ENCODE data around the gene EVA1C. TPM values are rescaled to one million over a fixed set of nuclear protein-coding genes. Genes with fewer than 3 reads are reported as not detected.
"Not testable (repeated sequence)": the region's sequence is repeated elsewhere in the genome, so short reads cannot be mapped to it uniquely, and the experiment has no call there.

EVA1C gene
- total RNA-seq, 2 experiments from 2014 or later, result 11.1 to 13.7 TPM

DNA sequence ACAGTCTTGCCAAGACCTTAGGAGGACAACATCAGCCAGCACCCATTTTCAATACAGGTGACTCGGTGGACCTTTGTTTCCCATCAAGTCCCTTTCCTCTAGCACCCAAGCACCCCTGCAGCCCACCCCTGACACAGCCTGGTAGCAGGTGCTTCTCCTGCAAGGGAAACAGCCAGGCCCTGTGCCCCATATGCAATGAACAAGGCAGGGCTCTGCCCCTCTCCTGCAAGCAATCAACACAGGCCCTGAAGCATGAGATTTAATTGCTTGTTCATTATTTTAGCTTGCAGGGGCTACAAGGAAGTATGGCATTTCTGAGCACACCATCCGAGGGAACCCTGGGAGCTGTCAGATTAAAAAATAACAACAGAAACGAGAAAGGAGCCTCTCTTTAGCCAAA, 137.4 kb downstream of the EVA1C start:
- POLR2A ChIA-PET, result no interaction called here
- intact Hi-C loops (cut with micrococcal nuclease), result no loop called here
- Mint-ChIP-seq H3K4me3 (no peak overlapping the region), H3K27ac (no peak overlapping the region), H3K4me1 (ENCODE audit: low read depth) (peaks cover 10% of the 10 kb centered on the region), H3K27me3 (no peaks in the 10 kb centered on the region), H3K36me3 (ENCODE audit: low read depth) (no peaks in the 10 kb centered on the region), H3K9me3 (no peaks in the 10 kb centered on the region)
- ATAC-seq (no peak), DNase-seq (no peak)
- CTCF ChIA-PET, result interaction anchor here (1.7 kb wide), 1 partner anchor 136 kb away, joined by 4 read pairs; no protein-coding TSS in a partner anchor
- TF ChIP-seq, protein P1, sequence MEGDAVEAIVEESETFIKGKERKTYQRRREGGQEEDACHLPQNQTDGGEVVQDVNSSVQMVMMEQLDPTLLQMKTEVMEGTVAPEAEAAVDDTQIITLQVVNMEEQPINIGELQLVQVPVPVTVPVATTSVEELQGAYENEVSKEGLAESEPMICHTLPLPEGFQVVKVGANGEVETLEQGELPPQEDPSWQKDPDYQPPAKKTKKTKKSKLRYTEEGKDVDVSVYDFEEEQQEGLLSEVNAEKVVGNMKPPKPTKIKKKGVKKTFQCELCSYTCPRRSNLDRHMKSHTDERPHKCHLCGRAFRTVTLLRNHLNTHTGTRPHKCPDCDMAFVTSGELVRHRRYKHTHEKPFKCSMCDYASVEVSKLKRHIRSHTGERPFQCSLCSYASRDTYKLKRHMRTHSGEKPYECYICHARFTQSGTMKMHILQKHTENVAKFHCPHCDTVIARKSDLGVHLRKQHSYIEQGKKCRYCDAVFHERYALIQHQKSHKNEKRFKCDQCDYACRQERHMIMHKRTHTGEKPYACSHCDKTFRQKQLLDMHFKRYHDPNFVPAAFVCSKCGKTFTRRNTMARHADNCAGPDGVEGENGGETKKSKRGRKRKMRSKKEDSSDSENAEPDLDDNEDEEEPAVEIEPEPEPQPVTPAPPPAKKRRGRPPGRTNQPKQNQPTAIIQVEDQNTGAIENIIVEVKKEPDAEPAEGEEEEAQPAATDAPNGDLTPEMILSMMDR (IDR thresholded peaks at IDR 0.05), result no peak

DNA sequence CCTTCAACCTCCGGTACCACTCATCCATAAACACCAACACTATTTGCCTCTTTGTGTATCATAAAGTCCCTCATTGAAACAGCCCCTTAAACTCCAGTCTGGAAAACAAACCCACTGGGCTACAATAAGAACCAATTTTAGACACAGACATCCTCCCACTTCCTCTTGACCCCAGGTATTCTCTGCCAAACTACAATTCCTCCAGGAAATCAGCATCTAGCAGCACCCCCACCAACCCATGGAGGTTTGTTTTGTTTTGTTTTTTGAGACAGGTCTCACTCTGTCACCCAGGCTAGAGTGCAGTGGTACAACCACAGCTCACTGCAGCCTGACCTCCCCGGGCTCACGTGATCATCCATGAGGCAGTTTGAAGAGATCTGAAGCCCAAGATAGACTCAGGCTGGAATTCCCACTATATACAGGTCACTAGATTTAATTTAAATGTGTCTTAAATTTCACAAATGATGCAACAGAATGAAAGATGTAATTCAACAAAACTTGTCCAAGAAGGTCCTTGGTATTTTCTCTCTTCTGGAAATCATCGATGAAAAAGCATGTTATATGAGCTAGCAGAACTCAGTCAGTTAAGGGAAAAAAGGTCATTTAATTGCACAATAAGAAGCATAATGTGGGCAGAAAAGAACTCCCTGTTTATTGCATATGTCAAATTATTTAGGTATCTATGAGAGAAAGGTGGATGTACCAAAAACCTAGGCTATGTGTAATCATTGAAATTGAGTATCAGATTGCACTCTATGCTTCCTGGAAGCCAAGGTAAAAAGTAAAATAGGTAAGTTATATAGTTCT, 142.5 kb downstream of the EVA1C start:
- no peaks in the 10 kb centered on the region for H3K36me3 Mint-ChIP-seq (ENCODE audit: low read depth)
- POLR2A ChIA-PET, result no interaction called here
- DNase-seq (no peak), ATAC-seq (no peak)
- no peak overlapping the region for H3K4me3 Mint-ChIP-seq
- CTCF ChIA-PET, result no interaction called here
- H3K9me3 Mint-ChIP-seq, result no peaks in the 10 kb centered on the region
- TF ChIP-seq, protein P1 (IDR thresholded peaks at IDR 0.05), result no peak
- H3K4me1 Mint-ChIP-seq (ENCODE audit: low read depth), result peaks cover 12% of the 10 kb centered on the region
- intact Hi-C loops (cut with micrococcal nuclease), result no loop called here
- no peak overlapping the region for H3K27ac Mint-ChIP-seq
- no peaks in the 10 kb centered on the region for H3K27me3 Mint-ChIP-seq

DNA sequence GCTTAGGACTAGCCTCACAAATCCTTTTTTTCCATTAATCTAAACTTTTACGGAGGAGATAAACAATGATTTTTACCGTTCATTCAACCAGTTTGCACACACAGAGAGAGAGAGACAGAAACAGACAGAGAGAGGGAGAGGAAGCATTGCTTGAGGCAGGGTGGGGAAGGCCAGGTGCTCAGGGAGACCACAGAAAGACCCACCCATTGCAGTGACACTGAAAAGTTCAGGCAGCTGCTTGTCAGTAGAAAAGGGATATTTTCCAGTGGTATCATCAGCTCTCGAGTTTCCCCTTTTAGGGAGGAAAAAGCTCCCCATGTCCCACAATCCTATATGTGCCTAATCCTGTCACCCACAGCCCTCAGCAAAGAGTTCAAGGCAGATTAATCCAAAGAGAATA, 145.6 kb downstream of the EVA1C start:
- H3K27me3 Mint-ChIP-seq, result no peaks in the 10 kb centered on the region
- H3K36me3 Mint-ChIP-seq (ENCODE audit: low read depth), result no peaks in the 10 kb centered on the region
- H3K9me3 Mint-ChIP-seq, result no peaks in the 10 kb centered on the region
- H3K4me3 Mint-ChIP-seq, result no peak overlapping the region
- H3K4me1 Mint-ChIP-seq (ENCODE audit: low read depth), result peaks cover 21% of the 10 kb centered on the region
- intact Hi-C loops (cut with micrococcal nuclease), result no loop called here
- DNase-seq, result no peak
- no peak overlapping the region for H3K27ac Mint-ChIP-seq
- POLR2A ChIA-PET, result no interaction called here
- CTCF ChIA-PET, result interaction anchor here (0.9 to 1.2 kb wide), 2 partner anchors 11 to 155 kb away, joined by 4 read pairs; no protein-coding TSS in a partner anchor
- no peak for ATAC-seq
- TF ChIP-seq, protein P1 (IDR thresholded peaks at IDR 0.05), result no peak

DNA sequence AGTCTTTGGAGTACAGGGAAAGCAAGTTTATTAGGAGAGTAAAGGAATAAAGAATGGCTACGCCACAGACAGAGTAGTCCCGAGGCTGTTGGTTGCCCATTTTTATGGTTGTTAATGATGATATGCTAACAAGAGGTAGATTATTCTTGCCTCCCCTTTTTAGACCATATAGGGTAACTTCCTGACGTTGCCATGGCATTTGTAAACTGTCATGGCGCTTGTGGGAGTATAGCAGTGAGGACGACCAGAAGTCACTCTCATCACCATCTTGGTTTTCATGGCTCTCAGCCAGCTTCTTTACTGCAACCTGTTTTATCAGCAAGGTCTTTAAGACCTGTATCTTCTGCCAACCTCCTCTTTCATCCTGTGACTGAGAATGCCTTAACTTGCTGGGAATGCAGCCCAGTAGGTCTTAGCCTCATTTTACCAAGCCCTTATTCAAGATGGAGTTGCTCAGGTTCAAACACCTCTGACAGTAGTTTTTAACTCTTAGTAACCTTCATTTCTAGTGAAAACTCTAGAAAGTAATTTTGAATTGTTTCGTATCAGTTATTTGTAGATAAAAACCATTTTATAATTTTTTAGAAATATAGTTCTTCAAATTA, 146.6 kb downstream of the EVA1C start:
- ChIA-PET POLR2A (no interaction called here), CTCF (interaction anchor here (1.0 to 3.4 kb wide), 3 partner anchors 10 to 156 kb away, joined by 3 to 20 read pairs (median 4); no protein-coding TSS in a partner anchor)
- intact Hi-C loops (cut with micrococcal nuclease), result no loop called here
- H3K36me3 Mint-ChIP-seq (ENCODE audit: low read depth), result no peaks in the 10 kb centered on the region
- H3K27ac Mint-ChIP-seq, result no peak overlapping the region
- DNase-seq, result no peak
- TF ChIP-seq, protein P1 (IDR thresholded peaks at IDR 0.05), result no peak
- no peak overlapping the region for H3K4me3 Mint-ChIP-seq
- H3K4me1 Mint-ChIP-seq (ENCODE audit: low read depth), result peaks cover 21% of the 10 kb centered on the region
- H3K27me3 Mint-ChIP-seq, result no peaks in the 10 kb centered on the region
- no peaks in the 10 kb centered on the region for H3K9me3 Mint-ChIP-seq
- ATAC-seq, result no peak

DNA sequence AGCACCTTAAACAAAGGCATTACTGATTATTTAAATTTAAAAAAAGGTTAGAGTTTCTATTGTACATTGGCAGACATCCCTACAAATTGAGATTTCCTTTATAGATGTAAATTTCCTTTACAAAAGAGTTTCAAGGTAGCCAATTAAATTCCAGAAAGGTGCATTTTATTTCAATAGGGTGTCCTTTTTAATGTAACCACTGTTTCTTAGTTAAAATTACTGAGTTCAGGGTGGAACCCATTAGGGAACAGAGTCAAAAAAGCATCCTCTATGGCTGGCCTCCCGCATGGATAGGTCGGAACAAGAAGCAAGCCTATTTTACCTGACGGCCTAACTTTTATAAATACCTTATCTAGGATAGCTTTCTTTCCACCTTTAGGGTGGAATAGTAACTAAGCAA, 148.4 kb downstream of the EVA1C start:
- DNase-seq, result no peak
- ChIA-PET POLR2A (interaction anchor here (1.2 kb wide), 1 partner anchor 8 kb away, joined by 8 read pairs; no protein-coding TSS in a partner anchor), CTCF (interaction anchor here (1.3 to 3.4 kb wide), 5 partner anchors 8 to 158 kb away, joined by 3 to 20 read pairs (median 8); no protein-coding TSS in a partner anchor)
- H3K36me3 Mint-ChIP-seq (ENCODE audit: low read depth), result peaks cover 9% of the 10 kb centered on the region
- TF ChIP-seq, protein P1 (IDR thresholded peaks at IDR 0.05), result no peak
- H3K27ac Mint-ChIP-seq, result no peak overlapping the region
- H3K4me1 Mint-ChIP-seq (ENCODE audit: low read depth), result peaks cover 13% of the 10 kb centered on the region
- ATAC-seq, result no peak
- intact Hi-C loops (cut with micrococcal nuclease), result no loop called here
- no peaks in the 10 kb centered on the region for H3K27me3 Mint-ChIP-seq
- peaks cover 12% of the 10 kb centered on the region for H3K9me3 Mint-ChIP-seq
- no peak overlapping the region for H3K4me3 Mint-ChIP-seq

DNA sequence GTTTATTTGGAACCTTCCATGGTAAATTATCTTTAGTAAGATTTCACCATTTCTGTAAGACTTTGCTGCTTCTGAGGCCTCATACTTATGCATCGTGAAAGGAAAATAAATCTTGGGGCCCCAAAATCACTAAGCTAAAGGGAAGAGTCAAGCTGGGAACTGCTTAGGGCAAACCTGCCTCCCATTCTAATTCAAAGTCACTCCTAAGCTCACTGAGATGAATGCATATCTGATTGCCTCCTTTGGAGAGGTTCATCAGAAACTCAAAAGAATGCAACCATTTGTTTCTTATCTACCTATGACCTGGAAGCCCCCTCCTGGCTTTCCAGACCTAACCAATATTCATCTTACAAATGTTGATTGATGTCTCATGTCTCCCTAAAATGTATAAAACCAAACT, 149.0 kb downstream of the EVA1C start:
- H3K36me3 Mint-ChIP-seq (ENCODE audit: low read depth); H3K27me3 Mint-ChIP-seq; H3K4me1 Mint-ChIP-seq (ENCODE audit: low read depth); ATAC-seq; H3K4me3 Mint-ChIP-seq; DNase-seq; POLR2A ChIA-PET; intact Hi-C loops (cut with micrococcal nuclease): not testable (repeated sequence)
- CTCF ChIA-PET, result interaction anchor here (0.6 to 3.4 kb wide), 9 partner anchors 8 to 159 kb away, joined by 3 to 20 read pairs (median 3); no protein-coding TSS in a partner anchor
- peaks cover 12% of the 10 kb centered on the region for H3K9me3 Mint-ChIP-seq
- peak overlapping the region; percentile 8 for H3K27ac Mint-ChIP-seq

Data from activated CD8-positive, alpha-beta T cell treated with anti-CD3 and anti-CD28 coated beads for 36 hours (primary cell).